CD4-positive, alpha-beta T cell treated with Interleukin-21 for 1 hour (primary cell): ENCODE data around the gene FHL1.

Source experiments
- DNase-seq: peaks from one replicate; pipeline ENCODE4 v3.0.0-alpha.2; 2020

Gene FHL1

GRCh38 chrX:136189222-136189621 is 41.9 kb downstream of the FHL1 start:
- no peak for DNase-seq

- no peak for DNase-seq
Observed at GRCh38 chrX:136190038-136190713, 42.8 kb downstream of the FHL1 start.

GRCh38 chrX:136191171-136191570 is 43.8 kb downstream of the FHL1 start:
- no peak for DNase-seq

DNA sequence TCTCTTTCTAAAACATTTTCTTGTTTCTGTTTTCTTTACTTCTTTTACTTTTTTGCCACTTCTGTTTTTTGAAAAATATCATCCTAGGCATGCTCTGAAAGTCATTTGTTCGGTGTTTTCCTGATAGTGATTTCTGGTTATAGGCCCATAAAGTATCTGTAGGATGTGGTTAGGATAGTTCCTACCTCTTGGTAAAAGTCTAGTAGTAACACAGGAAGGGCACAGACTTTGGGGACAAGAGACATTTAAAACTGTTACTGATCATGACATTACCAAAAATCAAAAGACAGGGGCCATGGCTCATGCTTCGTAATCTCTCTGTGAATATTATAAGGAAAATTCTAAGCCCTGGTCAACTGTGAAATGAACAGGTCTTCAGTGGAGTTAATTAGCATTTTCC is 44.8 kb downstream of the FHL1 start:
- no peak for DNase-seq

DNA sequence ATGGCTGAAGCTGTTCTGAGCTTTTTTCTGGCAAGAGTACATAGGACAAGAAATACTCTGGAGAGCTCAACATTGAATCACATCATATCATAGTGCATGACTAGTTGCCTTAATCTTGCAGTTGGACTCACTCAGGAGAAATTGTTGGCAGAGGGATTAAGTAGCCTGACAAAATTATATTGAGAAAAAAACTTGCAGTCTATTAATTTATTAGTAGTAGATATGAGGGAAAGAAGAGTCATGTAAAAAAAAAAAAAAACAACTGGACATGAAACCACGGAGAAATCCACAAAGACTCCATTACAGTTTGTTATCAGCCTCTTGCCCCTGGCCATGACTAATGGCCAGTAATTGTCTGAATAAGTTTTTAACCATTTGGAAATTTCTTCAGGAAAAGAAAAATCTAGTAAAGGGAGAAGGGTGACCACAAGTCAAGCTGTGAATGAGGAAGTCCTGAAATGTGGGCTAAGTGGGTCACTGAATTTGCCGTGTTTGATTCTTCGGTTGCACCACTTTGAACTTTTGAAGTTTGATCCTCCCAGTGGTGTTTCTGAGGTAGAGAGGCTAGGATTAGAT is 45.6 kb downstream of the FHL1 start:
- DNase-seq = no peak

DNA sequence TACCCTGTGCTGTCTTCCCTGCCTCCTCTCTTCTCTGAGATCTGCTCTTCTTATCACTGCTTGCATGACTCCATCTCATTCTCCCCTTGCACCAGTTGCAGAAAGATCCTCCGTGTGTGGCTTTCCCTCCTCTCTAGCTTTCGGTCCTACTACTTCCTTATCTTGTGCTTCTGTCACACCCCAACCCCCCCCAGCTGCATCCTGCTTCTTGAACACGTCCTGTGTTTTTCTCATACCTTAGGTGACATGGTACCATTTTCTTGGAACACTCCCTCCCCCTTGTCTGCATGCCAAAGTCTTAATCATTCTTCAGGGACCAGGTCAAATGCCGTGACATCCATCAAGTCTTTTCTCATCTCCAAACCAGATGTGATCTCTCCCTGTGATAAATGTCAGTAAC is 46.4 kb downstream of the FHL1 start:
- no peak for DNase-seq

- DNase-seq = no peak
Observed at GRCh38 chrX:136194536-136194935, 47.2 kb downstream of the FHL1 start.

- no peak for DNase-seq
Observed at GRCh38 chrX:136195247-136195646, 47.9 kb downstream of the FHL1 start.

DNA sequence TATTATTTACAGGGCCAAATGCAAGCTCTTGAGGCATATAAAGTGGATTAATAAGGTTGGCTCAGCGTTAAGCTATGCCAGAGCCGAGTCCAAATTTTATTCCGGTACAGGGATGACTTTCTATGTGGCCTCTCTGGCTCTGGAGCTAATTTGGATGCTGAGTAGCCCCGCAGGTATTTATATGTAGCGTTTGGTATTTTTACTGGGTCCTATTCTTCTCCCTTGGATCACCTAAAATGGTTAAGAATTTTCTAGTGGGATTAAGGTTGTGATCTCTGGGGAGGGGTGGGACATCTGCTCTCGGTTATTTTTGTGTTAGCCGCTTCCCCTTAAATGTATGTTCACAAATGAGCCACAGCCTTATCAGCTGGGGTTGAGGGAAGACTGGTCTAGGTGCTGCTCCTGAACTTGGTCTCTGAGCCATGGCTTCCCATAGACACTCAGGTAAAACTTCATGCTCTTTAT is 49.4 kb downstream of the FHL1 start:
- DNase-seq = no peak

DNA sequence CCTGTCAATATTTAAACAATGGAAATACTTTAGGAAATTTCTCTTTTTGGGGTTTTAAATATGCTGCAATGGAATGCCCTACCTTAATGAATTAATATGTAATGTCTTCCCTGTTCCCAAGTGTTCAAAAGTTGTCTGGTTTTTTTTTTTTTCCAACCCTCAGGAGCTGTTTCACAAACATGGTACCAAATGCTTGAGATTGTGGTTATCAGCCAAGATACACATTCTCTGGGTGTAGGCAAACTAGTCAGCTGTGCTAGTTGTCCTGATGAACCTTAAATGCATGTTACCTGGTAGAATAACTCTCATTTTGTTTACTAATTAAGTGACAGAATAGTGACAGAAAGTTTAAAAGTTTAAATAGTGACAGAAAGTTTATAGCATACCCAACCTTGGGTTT is 50.7 kb downstream of the FHL1 start:
- DNase-seq = no peak

GRCh38 chrX:136198678-136199243 is 51.4 kb downstream of the FHL1 start:
- no peak for DNase-seq

GRCh38 chrX:136199365-136199764 is 52.0 kb downstream of the FHL1 start:
- DNase-seq = no peak

DNA sequence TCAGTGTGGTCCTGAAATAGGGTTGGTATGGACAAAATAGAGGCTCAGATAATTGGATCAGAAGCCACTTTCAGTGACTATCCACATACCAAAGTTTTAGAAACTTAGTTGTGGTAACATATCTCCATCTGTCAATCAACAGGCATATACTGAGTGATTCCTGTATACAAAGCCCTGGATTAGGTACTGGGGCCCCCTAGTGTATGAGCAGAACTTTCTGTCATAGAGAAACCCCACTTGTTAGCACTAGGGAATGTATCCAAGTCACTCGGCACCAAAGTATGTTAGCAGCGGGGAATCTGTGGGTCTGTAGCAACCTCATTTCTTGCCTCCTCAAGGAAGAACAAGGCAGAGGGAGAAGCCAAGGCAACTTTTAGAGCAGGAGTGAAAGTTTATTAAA is 53.1 kb downstream of the FHL1 start:
- DNase-seq = peak; percentile 32

DNA sequence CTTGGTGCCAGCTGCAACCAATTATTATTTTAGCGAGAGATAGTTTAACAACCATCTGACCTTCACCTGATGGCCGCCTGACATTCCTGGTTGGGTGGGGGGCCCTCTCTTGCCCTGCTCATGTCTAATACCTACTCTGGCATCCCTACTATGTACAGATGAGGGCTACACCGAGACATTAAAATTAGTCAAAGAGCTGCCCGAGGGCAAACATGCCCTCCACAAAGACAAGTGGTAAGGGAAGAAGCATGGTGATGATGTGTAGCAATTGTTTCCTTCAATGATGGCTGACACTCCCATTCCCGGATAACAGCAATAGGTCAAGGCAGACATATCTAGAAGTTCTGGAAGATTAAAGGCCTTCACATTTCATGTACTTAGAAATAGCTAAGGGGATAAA is 54.3 kb downstream of the FHL1 start:
- no peak for DNase-seq

- no peak for DNase-seq
Observed at GRCh38 chrX:136202889-136203288, 55.6 kb downstream of the FHL1 start.

- DNase-seq = peak; percentile 8
Observed at GRCh38 chrX:136203438-136203837, 56.1 kb downstream of the FHL1 start.

GRCh38 chrX:136203951-136204350 is 56.6 kb downstream of the FHL1 start:
- no peak for DNase-seq

GRCh38 chrX:136204571-136204970 is 57.2 kb downstream of the FHL1 start:
- peak; percentile 61 for DNase-seq

DNA sequence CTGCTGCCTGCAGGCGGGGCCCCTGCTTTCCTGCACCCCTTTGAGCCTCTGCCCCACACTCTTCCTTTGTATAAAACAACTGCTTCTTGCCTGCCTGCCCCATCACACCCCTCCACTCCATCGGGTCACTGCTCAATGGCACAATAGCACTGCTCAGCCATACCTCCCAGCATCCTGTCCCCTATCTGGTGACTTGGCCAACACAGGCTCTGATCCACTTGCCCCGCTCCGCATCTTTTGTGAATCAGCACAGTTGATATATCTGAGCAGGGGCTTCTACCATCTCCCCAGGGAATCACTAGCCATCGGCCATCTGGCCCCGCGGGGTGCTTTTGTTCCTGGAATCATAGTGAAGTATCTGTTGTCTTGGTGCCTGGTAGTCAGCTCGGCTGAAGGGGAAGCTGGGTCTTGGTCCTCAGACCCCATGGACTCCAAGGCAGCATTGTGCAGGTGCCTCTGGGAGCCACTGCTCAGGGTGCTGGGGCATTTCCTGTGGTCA is 58.6 kb downstream of the FHL1 start:
- DNase-seq = no peak

- DNase-seq = no peak
Observed at GRCh38 chrX:136206916-136207315, 59.6 kb downstream of the FHL1 start.

DNA sequence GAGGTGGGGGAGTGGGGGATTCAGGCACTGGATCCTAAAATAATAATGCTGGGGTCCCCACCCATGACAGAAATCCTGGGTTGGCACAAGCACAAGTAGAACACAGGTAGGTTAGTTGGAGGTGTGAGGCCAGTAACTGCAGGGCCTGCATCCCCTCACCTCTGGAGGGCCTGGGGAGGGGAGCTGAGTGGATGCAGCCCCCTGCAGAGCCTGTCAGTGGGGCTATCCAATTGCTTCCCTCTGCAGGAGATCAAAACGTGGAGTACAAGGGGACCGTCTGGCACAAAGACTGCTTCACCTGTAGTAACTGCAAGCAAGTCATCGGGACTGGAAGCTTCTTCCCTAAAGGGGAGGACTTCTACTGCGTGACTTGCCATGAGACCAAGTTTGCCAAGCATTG is 60.2 kb downstream of the FHL1 start:
- DNase-seq = no peak

- peak; percentile 50 for DNase-seq
Observed at GRCh38 chrX:136209016-136209738, 61.8 kb downstream of the FHL1 start.

DNA sequence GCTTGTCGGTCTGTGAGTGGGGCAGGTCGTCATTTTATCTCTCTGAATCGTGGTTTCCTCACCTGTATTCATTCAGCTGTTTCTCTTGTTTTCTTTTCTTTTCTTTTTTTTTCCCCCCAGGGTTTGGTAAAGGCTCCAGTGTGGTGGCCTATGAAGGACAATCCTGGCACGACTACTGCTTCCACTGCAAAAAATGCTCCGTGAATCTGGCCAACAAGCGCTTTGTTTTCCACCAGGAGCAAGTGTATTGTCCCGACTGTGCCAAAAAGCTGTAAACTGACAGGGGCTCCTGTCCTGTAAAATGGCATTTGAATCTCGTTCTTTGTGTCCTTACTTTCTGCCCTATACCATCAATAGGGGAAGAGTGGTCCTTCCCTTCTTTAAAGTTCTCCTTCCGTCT is 62.4 kb downstream of the FHL1 start:
- no peak for DNase-seq

- no peak for DNase-seq
Observed at GRCh38 chrX:136210243-136210642, 62.9 kb downstream of the FHL1 start.
